A673 (cell line): ENCODE results near the gene KAT7. TPM values are rescaled to one million over a fixed set of nuclear protein-coding genes. Genes with fewer than 3 reads are reported as not detected.

ENCODE experiments used
- BruUV-seq: library from RNA; stranded (reverse); fragments of 400-500 nt; replicated peaks from 2 replicates; lab custom pipeline; 2021; lab: Mats Ljungman, UMichigan
- CTCF ChIA-PET: fragments of 300-600 bp; sonication (Branson Sonifier 250); formaldehyde crosslinking; loops from one replicate; lab custom pipeline; 2022; ENCODE audit warnings: antibody characterized with exemption; lab: Charles Lee
- POLR2A ChIA-PET: fragments of 300-600 bp; sonication (Branson Sonifier 250); formaldehyde crosslinking; loops from one replicate; lab custom pipeline; 2022; ENCODE audit warnings: antibody characterized with exemption; ENCODE audit not compliant: low non-redundant PET; lab: Charles Lee
- DNase-seq: peaks from one replicate; pipeline ENCODE4 v3.0.0-alpha.2; 2015; ENCODE audit warnings: low spot score
- H3K27ac ChIP-seq: fragments of 200-600 bp; sonication (generic); 2 replicates; pipeline ENCODE4 v1.5.1; 2016; ENCODE audit warnings: mixed run types, low read depth, mild to moderate bottlenecking, mixed read lengths, antibody characterized with exemption, low read length; ENCODE audit not compliant: poor library complexity, severe bottlenecking
- H3K27me3 ChIP-seq: fragments of 200-600 bp; sonication (generic); replicated peaks from 2 replicates; pipeline ENCODE4 v1.6.1; 2017; ENCODE audit warnings: mixed run types, low read depth, mild to moderate bottlenecking, mixed read lengths, antibody characterized with exemption, low read length; ENCODE audit not compliant: insufficient read depth, poor library complexity
- H3K36me3 ChIP-seq: fragments of 200-600 bp; sonication (generic); 2 replicates; pipeline ENCODE4 v1.6.1; 2016; ENCODE audit warnings: mixed run types, mild to moderate bottlenecking, mixed read lengths, antibody characterized with exemption, low read length; ENCODE audit not compliant: insufficient read depth, poor library complexity, severe bottlenecking
- H3K4me1 ChIP-seq: fragments of 200-600 bp; sonication (generic); 2 replicates; pipeline ENCODE4 v1.6.1; 2017; ENCODE audit warnings: mixed run types, mild to moderate bottlenecking, mixed read lengths, antibody characterized with exemption, low read length; ENCODE audit not compliant: insufficient read depth, poor library complexity, severe bottlenecking
- H3K4me3 ChIP-seq: fragments of 200-600 bp; sonication (generic); 2 replicates; pipeline ENCODE4 v1.5.1; 2016; ENCODE audit warnings: low read depth, mixed run types, mild to moderate bottlenecking, mixed read lengths, low read length; ENCODE audit not compliant: poor library complexity, severe bottlenecking
- H3K9me3 ChIP-seq: fragments of 200-600 bp; sonication (generic); 2 replicates; pipeline ENCODE4 v1.6.1; 2016; ENCODE audit warnings: mixed run types, low read depth, mild to moderate bottlenecking, mixed read lengths, antibody characterized with exemption, low read length; ENCODE audit not compliant: poor library complexity, severe bottlenecking
- CTCF ChIP-seq: fragments of 300-800, 200-600 bp; sonication (generic); conservative IDR thresholded peaks from 2 replicates; pipeline ENCODE4 v1.5.1; 2017; ENCODE audit warnings: low read depth, mild to moderate bottlenecking, antibody characterized with exemption, low read length, moderate library complexity, mixed read lengths
- EZH2 ChIP-seq: fragments of 200-600 bp; sonication (generic); IDR thresholded peaks from 2 replicates; pipeline ENCODE4 v1.6.1; 2017; ENCODE audit warnings: borderline replicate concordance, low read depth, mild to moderate bottlenecking, mixed read lengths, antibody characterized with exemption, low read length; ENCODE audit not compliant: poor library complexity, severe bottlenecking
- intact Hi-C: fragments of 100-400 bp; cut with micrococcal nuclease; formaldehyde crosslinking; loops from one replicate; pipeline ENCODE4 v1.10.0; 2022; ENCODE audit not compliant: unreplicated experiment
- total RNA-seq: library from RNA; stranded (reverse); gene quantifications from 2 replicates; pipeline ENCODE4 v1.2.3, GENCODE V29; 2021

The KAT7 gene
- total RNA-seq, 1 experiment from 2014 or later, result 94.0 TPM

- Histone ChIP-seq H3K4me3 (peak overlapping the region; percentile 69), H3K27me3 (peaks cover 9% of the 10 kb centered on the region), H3K27ac (peak overlapping the region; percentile 9), H3K4me1 (peaks cover 15% of the 10 kb centered on the region), H3K9me3 (no peaks in the 10 kb centered on the region), H3K36me3 (no peaks in the 10 kb centered on the region)
- ChIA-PET POLR2A (interaction anchor here (0.6 to 0.8 kb wide), 9 partner anchors 9 to 125 kb away, joined by 3 to 12 read pairs (median 7); partner anchors contain the start of genes KAT7 and SLC35B1), CTCF (interaction anchor here (0.7 to 1.0 kb wide), 2 partner anchors 120 to 232 kb away, joined by 3 to 8 read pairs; no protein-coding TSS in a partner anchor)
- no TSS peak for BruUV-seq
- TF ChIP-seq EZH2 (no peak), CTCF (no peak)
- no peak for DNase-seq
- intact Hi-C loops, result loop anchor here (2.0 kb wide), 1 partner anchor 56 kb away; no protein-coding TSS in a partner anchor
Measured at GRCh38 chr17:49764559-49765180, 23.8 kb upstream of the KAT7 start.

GRCh38 chr17:49766918-49767530 is 21.5 kb upstream of the KAT7 start:
- CTCF ChIA-PET, result interaction anchor here (0.6 kb wide), 1 partner anchor 90 kb away, joined by 5 read pairs; no protein-coding TSS in a partner anchor
- Histone ChIP-seq H3K9me3 (no peaks in the 10 kb centered on the region), H3K4me1 (peaks cover 15% of the 10 kb centered on the region), H3K27me3 (peaks cover 9% of the 10 kb centered on the region), H3K27ac (no peak overlapping the region), H3K36me3 (no peaks in the 10 kb centered on the region), H3K4me3 (no peak overlapping the region)
- DNase-seq, result no peak
- intact Hi-C loops, result no loop called here
- BruUV-seq, result no TSS peak
- TF ChIP-seq EZH2, result no peak
- TF ChIP-seq CTCF, result no peak
- POLR2A ChIA-PET, result no interaction called here

- Histone ChIP-seq H3K36me3 (no peaks in the 10 kb centered on the region), H3K9me3 (no peaks in the 10 kb centered on the region), H3K27me3 (no peaks in the 10 kb centered on the region), H3K4me3 (no peak overlapping the region), H3K27ac (no peak overlapping the region), H3K4me1 (no peaks in the 10 kb centered on the region)
- POLR2A ChIA-PET, result no interaction called here
- no peak for DNase-seq
- TF ChIP-seq EZH2, result no peak
- no TSS peak for BruUV-seq
- CTCF ChIA-PET, result no interaction called here
- intact Hi-C loops, result no loop called here
Measured at GRCh38 chr17:49775546-49776260, 12.8 kb upstream of the KAT7 start.
